Transverse colon (tissue), 4 donors: ENCODE data around the gene PITX1. TPM values are rescaled to one million over a fixed set of nuclear protein-coding genes. Genes with fewer than 3 reads are reported as not detected.

Experiments used
- DNase-seq: peaks from one replicate; pipeline ENCODE4 v3.0.0-alpha.2; 2019
- H3K27ac ChIP-seq, 4 donors: fragments of 200-600 bp; sonication (generic); 2 replicates each; pipeline ENCODE4 v1.5.1; 2016 to 2018; ENCODE audit warnings: inconsistent platforms in 4 of 4
- H3K27me3 ChIP-seq: fragments of 200-600 bp; sonication (generic); 2 replicates; pipeline ENCODE4 v1.5.1; 2017; ENCODE audit warnings: inconsistent platforms
- H3K36me3 ChIP-seq, 4 donors: fragments of 200-600 bp; sonication (generic); 2 replicates each; pipeline ENCODE4 v1.5.1; 2017 to 2019; ENCODE audit warnings: inconsistent platforms in 4 of 4
- H3K4me1 ChIP-seq, 4 donors: fragments of 200-600 bp; sonication (generic); 2 replicates each; pipeline ENCODE4 v1.5.1; 2017 to 2020; ENCODE audit warnings: inconsistent platforms in 4 of 4
- H3K4me3 ChIP-seq, 4 donors: fragments of 200-600 bp; sonication (generic); 1 replicate in 1 of 4; 2 replicates in 3 of 4; pipeline versions ENCODE4 v1.5.1 to v1.6.1; 2017 to 2019; ENCODE audit warnings: inconsistent platforms in 4 of 4
- H3K9me3 ChIP-seq, 2 donors: fragments of 200-600 bp; sonication (generic); 2 replicates each; pipeline ENCODE4 v1.5.1; 2017 to 2019; ENCODE audit warnings: inconsistent platforms in 2 of 2
- CTCF ChIP-seq, 5 experiments: fragments of 200-600 bp in 3 of 5; fragments of 450-650 bp in 2 of 5; sonication (generic) in 3 of 5; IDR thresholded peaks; 1 replicate in 2 of 5; 2 replicates in 3 of 5; pipeline ENCODE4 v1.5.1; 2016 to 2017; ENCODE audit warnings: antibody characterized with exemption in 5 of 5, inconsistent platforms in 3 of 5, mild to moderate bottlenecking in 2 of 5, moderate library complexity in 1 of 5
- EP300 ChIP-seq: sonication (generic); formaldehyde crosslinking; IDR thresholded peaks from one replicate; pipeline ENCODE4 v1.6.1; 2017; ENCODE audit warnings: antibody characterized with exemption, low read depth
- POLR2A ChIP-seq: fragments of 450-650 bp; IDR thresholded peaks from one replicate; pipeline ENCODE4 v1.6.1; 2016; ENCODE audit warnings: antibody characterized with exemption, mild to moderate bottlenecking, moderate library complexity
- POLR2AphosphoS5 ChIP-seq, 3 donors: sonication (generic); formaldehyde crosslinking; IDR thresholded peaks; one replicate each; pipeline ENCODE4 v1.6.1; 2016; ENCODE audit warnings: antibody characterized with exemption in 3 of 3
- WGBS, 2 donors: methylation state at CpG; one replicate each; pipeline ENCODE4 v1.1.5; 2018; ENCODE audit warnings: low coverage in 1 of 2; 5-methylcytosine and 5-hydroxymethylcytosine counted together
- in situ Hi-C, 4 donors: fragments of 200-750 bp; cut with MboI; loops; one replicate each; pipeline versions ENCODE4 v1.15.0 to v1.15.1; 2017; ENCODE audit warnings: low sequenced_read_pairs in 3 of 4, low pct_ligation_motif_present in 1 of 4, low pct_unique_long_range_greater_than_20kb in 1 of 4
- intact Hi-C: fragments of 100-400 bp; cut with DNase I; formaldehyde crosslinking; loops from one replicate; pipeline ENCODE4 v1.15.1; 2023; ENCODE audit warnings: low total_unique reads
- total RNA-seq, 4 donors: library from RNA; depleted of rRNA; stranded (reverse); fragments of >200 nt; gene quantifications; one replicate each; pipeline ENCODE4 v1.1.0, GENCODE V29; 2016

Gene PITX1
- total RNA-seq, 4 donors from 2014 or later, result 3.7 to 13.9 (median 8.4) TPM

DNA sequence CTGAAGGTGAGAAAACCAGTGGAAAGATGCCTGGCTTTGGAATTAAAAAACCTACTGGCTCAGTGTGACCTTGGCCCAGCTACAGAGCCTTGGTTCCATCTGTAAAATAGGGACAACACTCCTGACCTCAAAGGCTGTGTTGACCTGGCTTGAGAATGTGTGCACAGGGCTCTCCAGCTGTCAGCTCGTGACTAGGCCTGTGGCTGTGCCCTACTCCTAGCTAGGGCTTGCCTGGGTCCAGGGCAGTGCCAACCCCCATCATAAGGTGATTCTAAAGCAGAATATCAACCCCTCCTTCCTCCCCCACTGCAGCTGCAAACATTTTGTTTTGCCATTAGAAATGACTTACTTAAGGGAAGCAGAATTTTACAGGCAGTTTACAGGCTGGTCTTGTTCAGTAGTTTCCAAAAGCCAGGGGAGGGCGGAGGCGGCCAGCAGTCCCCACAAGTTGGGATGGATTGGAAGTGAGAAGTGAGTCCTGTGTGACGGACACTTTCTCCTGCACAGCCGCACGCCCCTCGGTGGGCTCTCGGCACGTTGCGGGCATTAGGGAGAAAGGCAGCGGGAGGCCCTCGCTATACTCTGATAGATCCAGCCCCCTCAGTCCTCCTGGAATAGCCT, 7.3 kb downstream of the PITX1 start:
- peak overlapping the region; percentile 20 to 59 (median 34) for H3K27ac ChIP-seq
- peaks cover 11 to 20% (median 15%) of the 10 kb centered on the region in 4 donors for H3K4me1 ChIP-seq
- TF ChIP-seq POLR2A, result no peak
- no peak for TF ChIP-seq CTCF (IDR thresholded peaks at IDR 0.05)
- TF ChIP-seq EP300, result no peak
- TF ChIP-seq POLR2AphosphoS5 (IDR thresholded peaks at IDR 0.05), result no peak
- no peaks in the 10 kb centered on the region for H3K9me3 ChIP-seq
- intact Hi-C loops, result no loop called here
- in situ Hi-C loops, result loop anchor here in 1 of 4 donors (25.0 kb wide), 1 partner anchor 161 kb away; no protein-coding TSS in a partner anchor
- H3K4me3 ChIP-seq, result no peak overlapping the region
- H3K27me3 ChIP-seq, result peaks cover 64% of the 10 kb centered on the region
- DNase-seq, result no peak
- H3K36me3 ChIP-seq, result no peaks in the 10 kb centered on the region
- whole genome bisulfite sequencing, 2 donors, result 71% methylated on average over 12 of the region's 12 CpGs; no CpG with 5 or more reads in 1 of the 2 donors

GRCh38 chr5:135025730-135026644, 8.0 kb downstream of the PITX1 start:
- Histone ChIP-seq H3K27me3 (peaks cover 56% of the 10 kb centered on the region), H3K27ac (peak overlapping the region in 2 of 4 donors; percentile 20 to 32)
- intact Hi-C loops, result no loop called here

GRCh38 chr5:135024956-135025729, 8.9 kb downstream of the PITX1 start:
- H3K4me3 ChIP-seq, result no peak overlapping the region
- no peak for TF ChIP-seq POLR2A
- TF ChIP-seq EP300, result no peak
- no peak for TF ChIP-seq POLR2AphosphoS5 (IDR thresholded peaks at IDR 0.05)
- no peak for TF ChIP-seq CTCF (IDR thresholded peaks at IDR 0.05)
- peaks cover 47% of the 10 kb centered on the region for H3K27me3 ChIP-seq
- no peaks in the 10 kb centered on the region for H3K9me3 ChIP-seq
- H3K4me1 ChIP-seq, result peaks cover 0 to 7% (median 2%) of the 10 kb centered on the region in 4 donors
- no peak overlapping the region for H3K27ac ChIP-seq
- no peaks in the 10 kb centered on the region for H3K36me3 ChIP-seq
- in situ Hi-C loops, result loop anchor here in 1 of 4 donors (25.0 kb wide), 1 partner anchor 162 kb away; no protein-coding TSS in a partner anchor
- WGBS, 2 donors, result 81 to 100% methylated on average over 1 to 11 of the region's 11 CpGs
- no peak for DNase-seq
- intact Hi-C loops, result no loop called here

More at GRCh38 chr5:135025730-135026644, 8.0 kb downstream of the PITX1 start:
- WGBS, 2 donors, result 79% methylated on average over 15 of the region's 15 CpGs; no CpG with 5 or more reads in 1 of the 2 donors
- in situ Hi-C loops, result loop anchor here in 1 of 4 donors (25.0 kb wide), 1 partner anchor 161 kb away; no protein-coding TSS in a partner anchor
- no peak for DNase-seq
- H3K4me3 ChIP-seq, result no peak overlapping the region
- peaks cover 3 to 15% (median 8%) of the 10 kb centered on the region in 4 donors for H3K4me1 ChIP-seq
- no peaks in the 10 kb centered on the region for H3K36me3 ChIP-seq
- TF ChIP-seq CTCF (IDR thresholded peaks at IDR 0.05), result no peak
- no peak for TF ChIP-seq POLR2A
- no peak for TF ChIP-seq EP300
- TF ChIP-seq POLR2AphosphoS5 (IDR thresholded peaks at IDR 0.05), result no peak
- H3K9me3 ChIP-seq, result no peaks in the 10 kb centered on the region
